ENCODE results near the gene HUWE1.

DNA sequence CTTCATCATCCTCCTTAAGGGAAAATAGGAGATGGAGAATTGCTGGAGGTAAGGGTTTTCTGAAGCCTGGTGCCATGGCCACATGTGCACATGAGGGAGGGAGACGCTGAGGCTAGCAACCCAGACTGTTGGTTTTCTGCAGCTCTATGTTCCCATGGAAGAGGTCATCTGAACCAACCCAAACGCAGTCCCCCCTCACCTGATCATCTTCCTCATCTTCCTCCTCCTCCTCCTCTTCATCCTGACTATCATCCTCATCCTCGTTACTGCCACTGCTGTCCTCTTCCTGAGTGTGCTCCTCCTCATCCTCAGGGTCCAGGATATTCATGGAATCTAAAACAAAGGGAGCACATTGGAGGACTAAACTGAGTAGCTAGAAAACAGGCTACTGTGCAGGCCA lies 124.6 kb downstream of the HUWE1 start:
- TF ChIP-seq, protein P1, sequence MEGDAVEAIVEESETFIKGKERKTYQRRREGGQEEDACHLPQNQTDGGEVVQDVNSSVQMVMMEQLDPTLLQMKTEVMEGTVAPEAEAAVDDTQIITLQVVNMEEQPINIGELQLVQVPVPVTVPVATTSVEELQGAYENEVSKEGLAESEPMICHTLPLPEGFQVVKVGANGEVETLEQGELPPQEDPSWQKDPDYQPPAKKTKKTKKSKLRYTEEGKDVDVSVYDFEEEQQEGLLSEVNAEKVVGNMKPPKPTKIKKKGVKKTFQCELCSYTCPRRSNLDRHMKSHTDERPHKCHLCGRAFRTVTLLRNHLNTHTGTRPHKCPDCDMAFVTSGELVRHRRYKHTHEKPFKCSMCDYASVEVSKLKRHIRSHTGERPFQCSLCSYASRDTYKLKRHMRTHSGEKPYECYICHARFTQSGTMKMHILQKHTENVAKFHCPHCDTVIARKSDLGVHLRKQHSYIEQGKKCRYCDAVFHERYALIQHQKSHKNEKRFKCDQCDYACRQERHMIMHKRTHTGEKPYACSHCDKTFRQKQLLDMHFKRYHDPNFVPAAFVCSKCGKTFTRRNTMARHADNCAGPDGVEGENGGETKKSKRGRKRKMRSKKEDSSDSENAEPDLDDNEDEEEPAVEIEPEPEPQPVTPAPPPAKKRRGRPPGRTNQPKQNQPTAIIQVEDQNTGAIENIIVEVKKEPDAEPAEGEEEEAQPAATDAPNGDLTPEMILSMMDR (IDR thresholded peaks at IDR 0.05), result no peak
- TF ChIP-seq POLR2A (IDR thresholded peaks at IDR 0.05) (no peak), POLR2AphosphoS5 (IDR thresholded peaks at IDR 0.05) (no peak)

All from suprapubic skin (tissue), 4 donors.